AG04449 (cell line): ENCODE results near the gene CREB5.
A peak's percentile ranks its signal among the peaks of the same experiment; 100 is the strongest.

ENCODE experiments used
- CTCF ChIA-PET: fragments of 350-600 bp; formaldehyde crosslinking; extraction: SDS; loops from one replicate; lab custom pipeline; 2021; ENCODE audit warnings: antibody characterized with exemption; lab: Yijun Ruan, JAX
- POLR2A ChIA-PET: fragments of 400-600, 350-600 bp; formaldehyde crosslinking; extraction: SDS; loops from one replicate; lab custom pipeline; 2020; ENCODE audit warnings: antibody characterized with exemption, inconsistent platforms; lab: Yijun Ruan, JAX
- DNase-seq: peaks from one replicate; pipeline ENCODE4 v3.0.0-alpha.2; 2010; ENCODE audit warnings: low read depth, low spot score
- H3K4me3 ChIP-seq: 2 replicates; pipeline ENCODE4 v1.5.1; 2011; ENCODE audit warnings: low read depth, mild to moderate bottlenecking, control low read depth, low read length
- CTCF ChIP-seq: IDR thresholded peaks from one replicate; pipeline ENCODE4 v1.5.1; 2011; ENCODE audit warnings: mild to moderate bottlenecking, moderate library complexity, low read length, control low read depth, inconsistent platforms; ENCODE audit not compliant: insufficient read depth; ENCODE audit errors: missing control alignments

The CREB5 gene

GRCh38 chr7:28837216-28837615 lies 424.9 kb downstream of the CREB5 start:
- TF ChIP-seq CTCF = no peak
- H3K4me3 ChIP-seq = no peak overlapping the region
- CTCF ChIA-PET = no interaction called here
- no peak for DNase-seq
- POLR2A ChIA-PET = no interaction called here

GRCh38 chr7:28840592-28840995 lies 428.3 kb downstream of the CREB5 start:
- H3K4me3 ChIP-seq = no peak overlapping the region
- ChIA-PET CTCF (interaction anchor here (0.9 to 2.8 kb wide), 7 partner anchors 8 to 452 kb away, joined by 3 to 10 read pairs (median 4); no protein-coding TSS in a partner anchor), POLR2A (no interaction called here)
- no peak for DNase-seq
- peak; percentile 33 for TF ChIP-seq CTCF

GRCh38 chr7:28841766-28842165 lies 429.4 kb downstream of the CREB5 start:
- TF ChIP-seq CTCF = no peak
- DNase-seq = no peak
- ChIA-PET CTCF (interaction anchor here (2.2 to 2.8 kb wide), 4 partner anchors 9 to 17 kb away, joined by 4 to 10 read pairs (median 8); no protein-coding TSS in a partner anchor), POLR2A (no interaction called here)
- no peak overlapping the region for H3K4me3 ChIP-seq

GRCh38 chr7:28842769-28843295 lies 430.5 kb downstream of the CREB5 start:
- DNase-seq = no peak
- no peak overlapping the region for H3K4me3 ChIP-seq
- CTCF ChIA-PET = interaction anchor here (4.5 kb wide), 1 partner anchor 11 kb away, joined by 28 read pairs; no protein-coding TSS in a partner anchor
- TF ChIP-seq CTCF = no peak
- POLR2A ChIA-PET = no interaction called here

GRCh38 chr7:28845106-28845505 lies 432.8 kb downstream of the CREB5 start:
- ChIA-PET CTCF (interaction anchor here (1.0 to 4.5 kb wide), 4 partner anchors 9 to 77 kb away, joined by 3 to 28 read pairs (median 3); no protein-coding TSS in a partner anchor), POLR2A (no interaction called here)
- no peak overlapping the region for H3K4me3 ChIP-seq
- no peak for DNase-seq
- no peak for TF ChIP-seq CTCF

- no peak for DNase-seq
- CTCF ChIA-PET = interaction anchor here (0.7 kb wide), 1 partner anchor 548 kb away, joined by 3 read pairs; no protein-coding TSS in a partner anchor
- no peak overlapping the region for H3K4me3 ChIP-seq
- POLR2A ChIA-PET = no interaction called here
- TF ChIP-seq CTCF = no peak
Observed at GRCh38 chr7:28847176-28847575, 434.9 kb downstream of the CREB5 start.
